Naive thymus-derived CD4-positive, alpha-beta T cell (primary cell): ENCODE data around the gene UTP15. TPM values are rescaled to one million over a fixed set of nuclear protein-coding genes. Genes with fewer than 3 reads are reported as not detected.

ENCODE experiments used
- ATAC-seq: fragments of 150-1000 bp; cut with Tn5 transposase; 2 replicates; pipeline ENCODE4 v1.10.0; 2021; ENCODE audit warnings: mild to moderate bottlenecking, moderate library complexity
- CTCF ChIA-PET: fragments of 350-600 bp; sonication (Branson Sonifier 250); formaldehyde crosslinking; loops from one replicate; lab custom pipeline; 2021; ENCODE audit warnings: antibody characterized with exemption; lab: Charles Lee
- POLR2A ChIA-PET: fragments of 350-600 bp; sonication (Branson Sonifier 250); formaldehyde crosslinking; loops from one replicate; lab custom pipeline; 2021; ENCODE audit warnings: antibody characterized with exemption, inconsistent platforms; lab: Charles Lee
- DNase-seq, 9 donors: peaks; one replicate each; pipeline versions ENCODE4 v3.0.0 to v3.0.0-alpha.2; 2020 to 2022; ENCODE audit warnings: mixed read lengths in 1 of 9
- H3K27ac ChIP-seq: one replicate; pipeline ENCODE4 v1.7.0; 2013; ENCODE audit warnings: mild to moderate bottlenecking, low read depth, low read length, moderate library complexity
- H3K27me3 ChIP-seq, 2 donors: one replicate each; pipeline ENCODE4 v1.7.0; 2013; ENCODE audit warnings: low read length in 2 of 2, mild to moderate bottlenecking in 2 of 2, moderate library complexity in 2 of 2; ENCODE audit not compliant: control insufficient read depth in 2 of 2, insufficient read depth in 2 of 2
- H3K36me3 ChIP-seq, 3 experiments: 1 replicate in 2 of 3; 2 replicates in 1 of 3; pipeline ENCODE4 v1.7.0; 2013; ENCODE audit warnings: low read length in 3 of 3, mild to moderate bottlenecking in 3 of 3, moderate library complexity in 1 of 3; ENCODE audit not compliant: insufficient read depth in 3 of 3, control insufficient read depth in 2 of 3
- H3K4me1 ChIP-seq, 2 donors: one replicate each; pipeline ENCODE4 v1.7.0; 2013; ENCODE audit warnings: low read length in 2 of 2, mild to moderate bottlenecking in 2 of 2, moderate library complexity in 1 of 2; ENCODE audit not compliant: control insufficient read depth in 2 of 2, insufficient read depth in 2 of 2
- H3K4me3 ChIP-seq: 2 replicates; pipeline ENCODE4 v1.7.0; 2013; ENCODE audit warnings: mild to moderate bottlenecking, low read length
- H3K9me3 ChIP-seq, 3 experiments: 1 replicate in 2 of 3; 2 replicates in 1 of 3; pipeline ENCODE4 v1.7.0; 2013; ENCODE audit warnings: low read length in 3 of 3; ENCODE audit not compliant: control insufficient read depth in 2 of 3
- H3K27ac Mint-ChIP-seq, 9 donors: one replicate each; pipeline ENCODE4 v1.8.0; 2020 to 2022; ENCODE audit warnings: mixed read lengths in 9 of 9, mild to moderate bottlenecking in 8 of 9, moderate library complexity in 5 of 9, inconsistent platforms in 2 of 9
- H3K27me3 Mint-ChIP-seq, 5 donors: one replicate each; pipeline ENCODE4 v1.8.0; 2021 to 2022; ENCODE audit warnings: mixed read lengths in 5 of 5, mild to moderate bottlenecking in 1 of 5
- H3K36me3 Mint-ChIP-seq, 5 donors: one replicate each; pipeline ENCODE4 v1.8.0; 2020 to 2022; ENCODE audit warnings: mixed read lengths in 5 of 5, mild to moderate bottlenecking in 3 of 5, inconsistent platforms in 1 of 5
- H3K4me1 Mint-ChIP-seq, 7 donors: one replicate each; pipeline ENCODE4 v1.8.0; 2020 to 2022; ENCODE audit warnings: mixed read lengths in 7 of 7, mild to moderate bottlenecking in 3 of 7, inconsistent platforms in 1 of 7
- H3K4me3 Mint-ChIP-seq, 10 donors: one replicate each; pipeline ENCODE4 v1.8.0; 2020 to 2022; ENCODE audit warnings: mild to moderate bottlenecking in 10 of 10, mixed read lengths in 10 of 10, moderate library complexity in 6 of 10, inconsistent platforms in 2 of 10
- H3K9me3 Mint-ChIP-seq, 11 donors: one replicate each; pipeline ENCODE4 v1.8.0; 2020 to 2022; ENCODE audit warnings: mixed read lengths in 11 of 11, mild to moderate bottlenecking in 4 of 11, inconsistent platforms in 1 of 11, moderate library complexity in 1 of 11
- intact Hi-C, 2 donors: fragments of 100-400 bp; cut with micrococcal nuclease; formaldehyde crosslinking; loops; one replicate each; pipeline ENCODE4 v1.15.1; 2023
- polyA plus RNA-seq, 2 donors: library from polyadenylated mRNA; unstranded; fragments of 300-500 nt; fragmentation: Illumina TruSeq; gene quantifications; one replicate each; pipeline ENCODE4 v1.2.3, GENCODE V29; 2021
- total RNA-seq, 6 experiments: library from RNA in 5 of 6; stranded (reverse) in 5 of 6; gene quantifications; 1 replicate in 5 of 6; 2 replicates in 1 of 6; pipeline ENCODE4 v1.2.3 and lab custom pipeline; 2021 to 2026

UTP15 gene
- total and polyA plus RNA-seq, 7 experiments from 2014 or later = 8.1 to 46.5 (median 24.0) TPM

DNA sequence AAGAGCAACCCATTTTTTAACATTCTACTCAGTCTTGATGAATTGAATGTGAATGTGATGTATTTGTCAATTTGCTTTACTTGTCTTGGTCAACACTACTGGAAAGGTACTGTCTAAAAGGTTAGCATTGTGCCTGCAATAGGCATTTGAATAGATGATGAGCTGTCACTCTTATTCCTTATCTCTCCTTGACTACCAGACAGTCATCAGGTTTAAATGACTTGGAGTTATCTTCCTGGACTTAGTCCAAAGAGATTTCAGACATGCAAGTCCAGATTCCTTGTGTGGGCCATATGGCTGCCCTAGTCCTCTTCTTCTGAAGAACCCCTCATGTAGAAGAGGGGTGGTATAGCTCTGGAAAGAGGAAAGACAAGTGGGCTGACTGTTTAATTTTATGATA, 65.2 kb downstream of the UTP15 start:
- ATAC-seq = no peak
- no peaks in the 10 kb centered on the region for H3K9me3 ChIP-seq
- no peak overlapping the region for H3K27ac ChIP-seq
- no peak for DNase-seq
- Mint-ChIP-seq H3K4me3 (no peak overlapping the region), H3K9me3 (no peaks in the 10 kb centered on the region), H3K4me1 (peaks cover 0 to 5% (median 0%) of the 10 kb centered on the region in 7 donors), H3K27ac (no peak overlapping the region), H3K27me3 (peaks cover 30 to 67% (median 46%) of the 10 kb centered on the region in 5 donors), H3K36me3 (no peaks in the 10 kb centered on the region)
- POLR2A ChIA-PET = no interaction called here
- H3K4me3 ChIP-seq = no peak overlapping the region
- CTCF ChIA-PET = no interaction called here
- no peaks in the 10 kb centered on the region for H3K4me1 ChIP-seq
- no peaks in the 10 kb centered on the region for H3K36me3 ChIP-seq
- H3K27me3 ChIP-seq = no peaks in the 10 kb centered on the region
- intact Hi-C loops = no loop called here

DNA sequence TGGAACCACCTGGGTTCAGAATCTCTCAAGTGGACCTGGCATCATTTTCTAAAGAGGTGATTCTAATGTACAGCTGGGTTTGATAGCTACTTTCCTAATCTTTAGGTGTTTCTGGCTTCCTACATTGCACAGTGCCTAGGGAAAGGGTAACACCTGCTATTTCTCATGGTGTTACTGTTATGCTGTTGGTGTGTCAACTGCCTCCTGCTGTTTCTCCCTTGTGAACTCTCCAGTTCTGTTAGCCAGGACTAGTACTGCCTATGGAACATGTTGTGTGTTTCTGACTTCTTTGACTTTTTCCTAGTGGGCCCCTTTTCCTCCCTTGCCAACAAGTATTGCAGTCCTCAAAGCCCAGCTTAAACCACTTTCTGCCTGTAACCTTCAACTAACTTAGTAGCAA, 66.0 kb downstream of the UTP15 start:
- ATAC-seq = no peak
- H3K27me3 ChIP-seq = no peaks in the 10 kb centered on the region

More for the DNA sequence above, 66.0 kb downstream of the UTP15 start:
- Mint-ChIP-seq H3K4me3 (no peak overlapping the region), H3K27ac (no peak overlapping the region), H3K4me1 (peaks cover 0 to 4% (median 0%) of the 10 kb centered on the region in 7 donors), H3K9me3 (no peaks in the 10 kb centered on the region), H3K27me3 (peaks cover 30 to 67% (median 48%) of the 10 kb centered on the region in 5 donors), H3K36me3 (no peaks in the 10 kb centered on the region)
- H3K9me3 ChIP-seq = no peaks in the 10 kb centered on the region
- CTCF ChIA-PET = no interaction called here
- POLR2A ChIA-PET = no interaction called here
- DNase-seq = no peak
- no peak overlapping the region for H3K27ac ChIP-seq
- no peaks in the 10 kb centered on the region for H3K4me1 ChIP-seq
- intact Hi-C loops = no loop called here
- no peaks in the 10 kb centered on the region for H3K36me3 ChIP-seq
- H3K4me3 ChIP-seq = no peak overlapping the region

Other genes starting within 250 kb of the UTP15 start
- gene FOXD1, start 117.0 kb upstream of the UTP15 start, total RNA-seq = under 1 TPM in 2 of 5 experiments, not detected in 3; 0.16 to 0.32 TPM
- not detected for gene FOXD1, start 117.0 kb upstream of the UTP15 start, polyA plus RNA-seq
- gene BTF3, start 67.3 kb upstream of the UTP15 start, total RNA-seq = 100 to 1,000 TPM; 557 to 758 (median 700) TPM
- 100 to 1,000 TPM; 693 to 843 TPM for gene BTF3, start 67.3 kb upstream of the UTP15 start, polyA plus RNA-seq
- gene ANKRA2, start 104 bp upstream of the UTP15 start, total RNA-seq = 10 to 100 TPM; 22.7 to 57.8 (median 41.5) TPM
- 10 to 100 TPM; 19.6 to 30.1 TPM for gene ANKRA2, start 104 bp upstream of the UTP15 start, polyA plus RNA-seq
- gene ARHGEF28, start 60.5 kb downstream of the UTP15 start, total RNA-seq = under 1 TPM in 2 of 5 experiments, not detected in 3; 0.03 to 0.47 TPM
- not detected for gene ARHGEF28, start 60.5 kb downstream of the UTP15 start, polyA plus RNA-seq